SK-N-MC (cell line): ENCODE results near the gene RBM28.

ENCODE experiments used
- EZH2 ChIP-seq: fragments of 200-600 bp; sonication (generic); IDR thresholded peaks from one replicate; pipeline ENCODE4 v1.6.1; 2017; ENCODE audit warnings: antibody characterized with exemption
- FOXP2 ChIP-seq: optimal IDR thresholded peaks from 2 replicates; pipeline ENCODE3; 2011; ENCODE audit warnings: mild to moderate bottlenecking, moderate library complexity; ENCODE audit not compliant: insufficient read depth; ENCODE audit errors: extremely low read length, control extremely low read depth

DNA sequence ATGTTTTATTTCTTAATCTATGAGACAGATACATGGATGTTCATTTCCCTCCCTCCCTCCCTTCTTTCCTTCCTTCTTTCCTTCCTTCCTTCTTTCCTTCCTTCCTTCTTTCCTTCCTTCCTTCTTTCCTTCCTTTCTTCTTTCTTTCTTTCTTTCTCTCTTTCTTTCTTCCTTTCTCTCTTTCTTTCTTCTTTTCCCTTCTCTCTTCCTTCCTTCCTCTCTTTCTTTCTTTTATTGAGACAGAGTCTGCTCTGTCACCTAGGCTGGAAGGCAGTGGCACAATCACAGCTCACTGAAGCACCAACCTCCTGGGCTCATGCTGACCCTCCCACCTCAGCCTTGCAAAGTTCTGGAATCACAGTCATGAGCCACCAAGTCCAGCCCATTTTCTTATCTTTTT, 23.3 kb upstream of the RBM28 start:
- no peak for TF ChIP-seq EZH2
- TF ChIP-seq FOXP2: no peak
